Activated gamma-delta T cell treated with Interleukin-2 at 50 U/mL for 16 hours (primary cell): ENCODE measurements around the gene CHST2.
"Not testable (repeated sequence)": the region's sequence is repeated elsewhere in the genome, so short reads cannot be mapped to it uniquely, and the experiment has no call there.

Source experiments
- DNase-seq: peaks from one replicate; pipeline ENCODE4 v3.0.0-alpha.2; 2020

Gene CHST2, protein sequence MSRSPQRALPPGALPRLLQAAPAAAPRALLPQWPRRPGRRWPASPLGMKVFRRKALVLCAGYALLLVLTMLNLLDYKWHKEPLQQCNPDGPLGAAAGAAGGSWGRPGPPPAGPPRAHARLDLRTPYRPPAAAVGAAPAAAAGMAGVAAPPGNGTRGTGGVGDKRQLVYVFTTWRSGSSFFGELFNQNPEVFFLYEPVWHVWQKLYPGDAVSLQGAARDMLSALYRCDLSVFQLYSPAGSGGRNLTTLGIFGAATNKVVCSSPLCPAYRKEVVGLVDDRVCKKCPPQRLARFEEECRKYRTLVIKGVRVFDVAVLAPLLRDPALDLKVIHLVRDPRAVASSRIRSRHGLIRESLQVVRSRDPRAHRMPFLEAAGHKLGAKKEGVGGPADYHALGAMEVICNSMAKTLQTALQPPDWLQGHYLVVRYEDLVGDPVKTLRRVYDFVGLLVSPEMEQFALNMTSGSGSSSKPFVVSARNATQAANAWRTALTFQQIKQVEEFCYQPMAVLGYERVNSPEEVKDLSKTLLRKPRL

DNA sequence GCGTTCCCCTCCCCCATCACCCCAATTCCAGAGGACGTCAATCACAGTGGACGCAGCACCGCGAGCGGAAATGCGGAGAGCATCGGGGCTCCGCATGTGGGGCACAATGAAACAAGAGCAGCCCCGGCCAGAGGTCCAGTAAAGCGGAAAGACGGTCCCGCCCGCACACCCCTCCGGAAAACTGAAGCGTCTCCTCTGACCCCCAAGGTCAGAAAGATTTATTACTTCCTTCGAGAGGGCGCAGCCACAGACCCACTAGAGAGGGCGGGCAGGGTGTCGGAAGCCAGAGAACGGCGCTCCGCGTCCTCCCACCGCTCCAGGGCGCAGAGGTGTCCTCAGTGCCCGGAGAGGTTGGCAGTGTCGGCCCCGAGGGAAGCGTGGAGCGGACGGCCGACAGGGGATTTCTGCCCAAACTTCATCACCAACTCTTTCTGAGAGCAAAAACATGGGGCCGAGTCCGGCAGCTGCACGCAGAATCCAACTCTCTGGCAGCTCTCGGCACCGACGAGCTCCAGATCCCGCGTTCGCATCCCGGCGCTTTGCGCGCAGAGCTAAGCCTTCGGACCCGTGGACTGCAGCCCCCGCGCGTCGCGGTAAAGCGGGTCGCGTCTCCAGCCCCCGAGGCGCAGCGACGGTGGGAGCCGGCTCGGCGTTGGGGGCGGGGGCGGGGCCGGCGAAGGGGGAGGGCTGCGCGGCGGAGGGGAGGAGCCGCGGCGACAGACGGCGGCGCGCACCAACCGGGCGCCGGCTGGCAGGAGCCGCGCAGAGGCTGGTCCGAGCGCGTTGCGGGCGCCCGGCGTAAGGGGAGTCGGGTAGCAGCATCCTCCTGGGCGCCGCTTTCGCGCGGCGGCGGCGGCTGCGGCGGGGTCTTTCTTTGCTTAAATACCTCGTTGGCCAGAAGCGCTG is at the start of gene CHST2:
Gene CHST2 (plus strand): TSS at position 763 of the 906 bp plus-strand sequence. CDS start 1,046 bp downstream, outside the sequence.
- DNase-seq: peak; percentile 61

DNA sequence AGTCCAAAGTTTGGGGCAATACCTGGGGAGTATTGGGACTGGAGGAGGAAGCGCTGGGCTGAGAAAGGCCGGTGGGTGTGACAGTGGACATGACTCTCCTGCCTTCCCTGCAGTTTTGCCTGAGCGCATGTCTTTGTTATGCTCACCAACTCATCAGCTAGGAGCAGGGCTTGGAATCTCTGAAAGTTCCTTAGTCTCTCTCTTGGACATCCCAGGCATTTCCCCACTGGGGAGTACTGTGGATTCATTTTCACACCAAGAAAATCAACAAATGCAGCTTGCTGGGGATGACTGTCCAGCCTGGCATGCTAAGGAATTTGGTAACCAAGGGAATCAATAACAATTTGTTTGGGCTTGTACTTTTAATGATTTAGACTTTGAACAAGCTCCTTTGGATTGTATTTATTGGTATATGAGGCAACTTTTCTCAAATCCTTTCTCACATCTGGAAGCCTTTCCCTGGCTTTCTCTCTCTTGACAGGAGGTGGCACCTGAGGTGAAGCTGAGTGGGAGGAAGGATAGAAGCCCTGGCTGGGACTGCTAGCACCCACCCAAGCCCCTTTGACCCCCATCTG is 48.5 kb upstream of the CHST2 start:
- no peak for DNase-seq

DNA sequence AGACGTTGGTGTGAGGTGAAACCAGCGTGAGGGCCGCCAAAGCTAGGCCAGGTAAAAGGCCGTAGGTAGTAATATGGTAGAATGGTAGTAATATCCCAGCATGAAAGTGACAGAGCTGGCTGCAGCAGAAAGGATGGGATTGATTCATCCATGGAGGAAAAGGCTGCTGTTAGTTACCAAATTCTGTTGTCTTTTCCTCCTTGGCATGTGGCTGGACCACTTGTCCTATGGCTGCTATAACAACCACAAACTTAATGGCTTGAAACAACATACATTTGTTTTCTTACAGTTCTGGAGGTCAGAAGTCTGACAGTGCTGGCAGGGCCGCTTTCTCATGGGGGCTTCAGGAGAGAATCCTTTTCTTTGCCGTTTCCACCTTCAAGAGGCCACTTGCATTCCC is 47.8 kb upstream of the CHST2 start:
- no peak for DNase-seq

DNA sequence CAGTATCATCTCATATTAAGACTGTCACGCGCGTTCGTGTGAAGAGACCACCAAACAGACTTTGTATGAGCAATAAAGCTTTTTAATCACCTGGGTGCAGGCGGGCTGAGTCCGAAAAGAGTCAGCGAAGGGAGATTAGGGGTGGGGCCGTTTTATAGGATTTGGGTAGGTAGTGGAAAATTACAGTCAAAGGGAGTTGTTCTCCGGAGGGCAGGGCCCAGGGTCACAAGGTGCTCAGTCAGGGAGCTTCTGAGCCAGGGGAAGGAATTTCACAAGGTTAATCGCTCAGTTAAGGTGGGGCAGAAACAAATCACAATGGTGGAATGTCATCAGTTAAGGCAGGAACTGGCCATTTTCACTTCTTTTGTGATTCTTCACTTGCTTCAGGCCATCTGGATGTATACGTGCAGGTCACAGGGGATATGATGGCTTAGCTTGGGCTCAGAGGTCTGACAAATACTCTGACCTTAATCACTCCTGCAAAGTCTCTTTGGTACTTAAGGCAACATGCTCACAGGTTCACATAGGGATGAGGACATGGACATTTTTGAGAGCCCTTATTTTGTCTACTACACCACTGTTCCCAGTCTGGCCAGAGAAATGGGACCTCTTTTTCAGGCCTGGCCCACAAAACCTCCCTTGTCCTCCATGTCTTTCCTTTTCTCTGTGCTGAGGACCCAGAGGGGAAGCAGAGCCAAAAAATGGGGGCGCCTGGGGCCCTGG is 47.1 kb upstream of the CHST2 start:
- not testable (repeated sequence) for DNase-seq

DNA sequence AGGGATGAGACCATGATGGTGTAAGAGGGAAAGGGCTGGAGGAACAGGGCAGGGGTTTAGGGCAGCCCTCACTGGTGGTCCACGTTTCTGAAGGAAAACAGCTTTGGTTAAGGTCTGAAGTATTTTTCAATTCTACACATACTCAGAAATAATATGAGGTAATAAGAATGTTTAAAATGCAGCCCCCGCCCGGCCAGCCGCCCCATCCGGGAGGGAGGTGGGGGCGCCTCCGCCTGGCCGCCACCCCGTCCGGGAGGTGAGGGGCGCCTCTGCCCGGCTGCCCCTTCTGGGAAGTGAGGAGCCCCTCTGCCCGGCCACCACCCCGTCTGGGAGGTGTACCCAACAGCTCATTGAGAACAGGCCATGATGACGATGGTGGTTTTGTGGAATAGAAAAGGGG is 46.0 kb upstream of the CHST2 start:
- DNase-seq: not testable (repeated sequence)

DNA sequence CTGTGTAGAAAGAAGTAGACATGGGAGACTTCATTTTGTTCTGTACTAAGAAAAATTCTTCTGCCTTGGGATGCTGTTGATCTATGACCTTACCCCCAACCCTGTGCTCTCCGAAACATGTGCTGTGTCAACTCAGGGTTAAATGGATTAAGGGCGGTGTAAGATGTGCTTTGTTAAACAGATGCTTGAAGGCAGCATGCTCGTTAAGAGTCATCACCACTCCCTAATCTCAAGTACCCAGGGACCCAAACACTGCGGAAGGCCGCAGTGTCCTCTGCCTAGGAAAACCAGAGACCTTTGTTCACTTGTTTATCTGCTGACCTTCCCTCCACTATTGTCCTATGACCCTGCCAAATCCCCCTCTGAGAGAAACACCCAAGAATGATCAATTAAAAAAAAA is 45.6 kb upstream of the CHST2 start:
- not testable (repeated sequence) for DNase-seq

DNA sequence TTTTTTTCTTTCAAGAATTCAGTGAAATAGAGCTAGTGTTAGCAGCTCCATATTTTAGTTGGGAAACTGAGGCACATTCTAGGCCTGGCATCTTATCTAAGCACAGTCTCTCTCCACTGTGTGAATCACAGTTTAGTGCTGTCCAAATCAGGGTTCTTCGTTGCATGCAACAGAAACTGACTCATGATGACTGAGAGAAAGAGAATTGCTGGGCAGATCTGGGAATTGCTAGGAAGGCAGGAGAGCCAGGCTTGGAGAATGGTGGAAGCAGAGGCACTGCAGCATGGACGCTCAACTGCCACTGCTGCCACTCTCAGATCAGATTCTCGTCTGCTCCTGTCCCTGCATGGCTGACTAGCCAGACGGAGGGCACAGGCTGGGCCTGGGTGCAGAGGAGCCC is 40.7 kb upstream of the CHST2 start:
- no peak for DNase-seq

DNA sequence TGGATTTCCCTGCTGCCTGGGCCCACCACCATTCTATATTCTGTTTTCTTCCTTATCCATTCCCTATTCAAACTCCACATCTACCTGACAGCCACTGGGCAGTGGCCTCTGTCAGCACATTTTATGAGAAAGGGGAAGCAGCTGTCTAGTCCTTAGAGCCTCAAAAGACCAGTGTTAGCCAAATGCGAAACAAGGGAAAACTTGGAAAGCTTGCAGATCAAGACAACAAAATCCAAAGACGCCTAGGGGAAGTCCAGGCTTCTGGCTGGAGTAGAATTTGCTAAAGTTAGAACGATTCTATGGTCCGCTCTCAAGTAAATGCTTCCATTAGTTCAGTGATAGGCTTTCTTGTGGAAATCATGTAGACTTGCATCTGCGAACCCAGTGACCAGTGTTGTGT is 39.4 kb upstream of the CHST2 start:
- DNase-seq: no peak

DNA sequence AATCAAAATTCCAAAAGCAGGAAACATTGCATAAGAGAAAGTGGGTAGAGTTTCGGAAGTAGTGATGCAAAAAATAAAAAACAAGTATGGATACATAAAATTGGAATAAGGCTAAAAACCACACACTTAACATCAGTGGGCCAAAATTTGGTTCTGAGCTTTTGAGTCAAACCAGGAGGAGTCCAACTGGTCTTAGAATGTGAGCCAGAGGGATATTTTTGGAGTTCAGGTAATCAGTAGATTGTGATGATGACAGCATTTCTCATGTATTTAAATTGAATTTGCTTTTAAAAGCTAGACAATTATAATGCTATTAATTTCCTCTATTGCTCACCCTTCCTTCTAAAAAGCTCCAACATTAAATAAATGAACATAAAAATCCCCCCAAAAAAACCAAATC is 38.2 kb upstream of the CHST2 start:
- DNase-seq: no peak

DNA sequence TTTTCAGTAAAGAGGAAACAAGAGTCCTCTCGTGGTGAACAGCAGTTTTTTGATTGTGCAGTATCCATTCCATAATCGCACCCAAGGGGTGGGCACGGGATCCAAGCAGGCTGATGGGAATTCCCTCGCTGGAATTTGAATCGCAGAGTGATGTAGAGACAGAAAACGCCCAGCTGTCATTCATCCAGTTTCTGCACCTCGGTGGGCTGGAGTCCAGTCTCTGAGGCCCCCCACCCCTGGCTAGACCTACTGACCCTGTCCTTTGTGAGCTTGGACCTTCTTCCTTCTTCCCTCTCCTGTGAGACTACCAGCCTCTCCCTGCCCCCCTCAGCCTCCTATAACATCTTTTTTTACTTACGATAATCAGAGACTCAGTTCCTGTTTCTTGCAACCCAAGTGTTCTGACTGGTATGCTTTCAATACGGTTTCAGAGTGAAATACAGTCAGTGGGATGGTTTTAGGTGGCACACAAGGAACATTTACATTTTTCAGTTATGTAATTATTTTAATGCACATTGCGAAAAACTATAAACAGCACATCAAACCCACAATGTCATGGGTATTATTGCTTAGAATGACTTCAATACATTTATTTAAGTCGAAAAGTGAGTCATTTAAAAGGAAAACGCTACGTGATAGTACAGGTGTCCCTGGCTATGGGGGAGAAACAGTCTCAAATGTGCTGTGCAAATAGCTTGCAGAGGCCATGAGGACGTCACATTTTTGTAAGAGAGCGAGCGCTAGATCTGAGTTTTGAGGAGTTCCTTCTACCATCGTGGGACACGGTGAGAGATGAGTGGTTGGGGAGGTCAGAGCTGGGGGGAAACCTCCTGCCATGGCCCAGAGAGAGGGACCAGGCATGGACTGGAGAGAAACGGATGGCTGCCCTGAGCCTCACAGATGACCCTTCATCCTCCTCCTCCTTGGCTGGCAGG is 37.5 kb upstream of the CHST2 start:
- no peak for DNase-seq

DNA sequence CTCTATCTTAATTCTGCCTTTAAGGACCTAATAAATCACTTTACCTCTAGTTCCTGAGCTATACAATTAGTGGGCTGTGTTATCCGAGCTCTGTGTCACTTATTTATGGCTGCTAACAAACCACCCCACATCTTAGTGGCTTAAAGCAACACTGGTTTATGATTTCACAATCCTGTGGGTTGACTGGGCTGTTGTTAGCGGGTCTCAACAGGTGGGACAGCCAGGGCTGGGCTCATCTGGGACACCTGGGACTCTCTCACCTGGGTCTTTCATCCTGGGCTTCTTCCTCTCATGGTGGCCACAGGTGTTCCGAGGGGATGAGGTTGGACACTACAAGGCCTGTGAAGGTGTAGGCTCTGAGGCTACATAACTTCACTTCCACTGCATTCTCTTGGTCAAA is 35.8 kb upstream of the CHST2 start:
- DNase-seq: no peak

DNA sequence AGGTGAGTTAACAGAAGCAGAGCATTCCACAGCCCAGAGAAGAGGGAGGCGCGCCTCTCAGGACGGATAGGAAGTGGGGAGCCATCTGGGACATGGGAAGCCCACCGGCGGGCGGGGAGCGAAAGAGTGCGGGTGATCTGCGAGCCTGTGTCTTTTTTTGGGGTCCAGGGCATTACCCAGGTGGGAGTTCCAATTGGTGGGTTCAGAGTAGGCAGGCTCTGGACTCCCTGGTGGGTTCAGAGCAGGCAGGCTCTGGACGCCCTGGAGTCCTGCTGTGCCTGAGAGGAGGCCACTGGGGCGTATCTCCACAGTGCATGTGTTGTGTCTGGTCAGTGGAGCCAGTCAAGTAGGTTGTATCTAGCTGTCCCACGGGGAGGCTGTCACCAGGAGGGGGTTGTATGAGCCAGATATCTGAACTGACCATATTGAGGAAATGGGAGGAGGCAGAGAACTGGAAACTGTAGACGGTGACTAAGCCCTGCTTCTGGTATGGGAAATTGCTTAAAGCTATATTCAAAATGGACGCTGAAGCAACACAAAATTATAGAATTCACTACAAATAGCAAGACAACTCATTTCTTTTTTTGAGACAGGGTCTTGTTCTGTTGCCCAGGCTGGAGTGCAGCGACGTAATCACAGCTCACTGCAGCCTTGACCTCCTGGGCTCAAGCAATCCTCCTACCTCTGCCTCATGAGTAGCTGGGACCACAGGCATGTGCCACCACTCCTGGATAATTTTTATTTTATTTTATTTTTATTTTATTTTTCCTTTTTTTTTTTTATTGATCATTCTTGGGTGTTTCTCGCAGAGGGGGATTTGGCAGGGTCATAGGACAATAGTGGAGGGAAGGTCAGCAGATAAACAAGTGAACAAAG is 34.5 kb upstream of the CHST2 start:
- DNase-seq: no peak

DNA sequence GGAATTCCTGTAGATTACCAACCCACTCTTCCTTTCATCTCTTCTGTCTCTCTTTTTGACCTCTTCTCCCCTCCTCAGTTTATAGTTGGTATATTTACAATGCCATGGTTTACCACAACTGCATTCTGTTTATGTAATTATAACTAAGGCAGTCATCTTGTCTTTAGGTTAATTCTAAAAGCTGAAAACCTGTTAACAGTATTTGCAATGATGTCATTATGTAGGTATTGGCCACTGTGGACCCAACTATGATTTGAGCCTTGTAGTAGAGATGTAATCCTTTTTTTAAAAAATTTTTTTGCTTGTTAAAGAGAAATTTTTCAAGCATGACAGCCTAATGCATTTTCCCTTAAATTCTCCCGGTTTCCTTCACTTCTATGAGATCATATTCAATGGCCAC is 30.7 kb upstream of the CHST2 start:
- DNase-seq: no peak

DNA sequence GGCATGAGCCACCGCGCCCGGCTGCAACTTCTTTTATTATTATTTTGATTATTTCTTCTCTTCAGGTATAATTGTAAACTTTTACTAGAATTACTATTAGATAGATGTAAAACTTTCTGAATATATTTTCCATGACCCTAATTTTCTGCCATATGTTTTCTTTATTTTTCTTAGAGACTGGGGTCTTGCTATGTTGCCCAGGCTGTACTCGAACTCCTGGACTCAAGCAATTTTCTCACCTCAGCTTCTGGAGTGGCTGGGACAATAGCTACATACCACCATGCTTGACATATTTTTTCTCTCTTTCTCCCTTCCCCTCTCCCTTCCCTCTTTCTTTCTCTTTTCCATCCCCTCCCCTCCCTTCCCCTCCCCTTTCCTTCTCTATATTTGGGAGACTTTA is 29.6 kb upstream of the CHST2 start:
- no peak for DNase-seq

DNA sequence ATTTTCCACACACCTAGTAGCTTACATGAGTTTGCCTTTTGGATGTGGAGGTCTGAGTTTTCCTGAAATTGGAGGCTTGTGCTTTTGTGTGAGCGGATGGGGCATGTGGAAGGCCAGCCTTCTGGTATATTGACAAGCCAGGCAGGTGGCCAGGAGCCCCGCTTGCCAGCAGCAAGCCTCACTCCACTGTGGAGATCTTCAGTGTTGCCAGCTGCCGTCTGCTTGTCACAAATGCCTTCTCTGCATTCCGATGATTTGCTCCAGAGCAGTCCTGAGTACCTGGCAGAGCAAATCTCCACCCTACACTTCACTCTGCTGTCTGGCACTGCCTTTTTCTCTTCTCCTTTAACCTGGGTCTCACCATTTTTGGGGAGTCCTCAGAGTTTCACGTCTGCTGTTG is 29.1 kb upstream of the CHST2 start:
- DNase-seq: no peak

DNA sequence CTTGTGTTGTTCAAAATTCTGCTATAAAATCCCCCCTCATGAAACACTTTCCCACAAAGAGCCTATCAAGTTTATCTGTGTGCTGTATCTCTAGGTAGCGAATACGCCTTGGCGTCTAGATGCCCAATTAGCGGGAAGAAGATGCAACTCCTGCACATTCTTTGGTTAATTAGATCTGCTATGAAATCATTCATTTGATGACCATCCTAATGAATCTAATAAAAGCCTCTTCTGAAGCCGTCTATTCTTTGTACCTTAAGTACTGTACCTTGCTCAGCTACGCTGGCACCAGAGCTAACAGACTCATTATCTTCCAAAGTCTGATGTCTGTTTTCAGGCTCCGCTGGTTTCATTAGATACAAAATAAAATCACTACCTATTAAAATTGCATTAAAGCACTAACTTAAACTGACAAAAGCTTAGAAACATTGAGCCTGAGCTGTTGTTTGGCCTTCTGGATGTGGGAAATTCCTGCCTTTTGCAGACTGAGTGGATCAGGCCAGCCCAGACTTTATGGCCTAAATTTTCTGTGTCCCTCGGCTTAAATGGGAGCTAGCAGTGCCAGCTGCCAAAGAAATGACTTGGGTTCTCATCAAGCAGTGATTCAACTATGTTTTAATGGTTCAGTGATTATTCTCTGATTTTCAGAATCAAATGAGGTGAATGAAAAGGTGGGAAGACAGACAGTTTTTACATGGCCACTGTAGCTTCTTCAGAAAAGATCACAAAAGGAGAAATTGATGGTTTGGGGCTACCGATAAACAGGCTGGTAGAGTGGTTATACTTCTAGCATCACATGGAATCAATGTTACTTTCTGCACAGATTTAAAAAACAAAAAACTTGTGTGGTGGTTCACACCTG is 28.4 kb upstream of the CHST2 start:
- DNase-seq: no peak

DNA sequence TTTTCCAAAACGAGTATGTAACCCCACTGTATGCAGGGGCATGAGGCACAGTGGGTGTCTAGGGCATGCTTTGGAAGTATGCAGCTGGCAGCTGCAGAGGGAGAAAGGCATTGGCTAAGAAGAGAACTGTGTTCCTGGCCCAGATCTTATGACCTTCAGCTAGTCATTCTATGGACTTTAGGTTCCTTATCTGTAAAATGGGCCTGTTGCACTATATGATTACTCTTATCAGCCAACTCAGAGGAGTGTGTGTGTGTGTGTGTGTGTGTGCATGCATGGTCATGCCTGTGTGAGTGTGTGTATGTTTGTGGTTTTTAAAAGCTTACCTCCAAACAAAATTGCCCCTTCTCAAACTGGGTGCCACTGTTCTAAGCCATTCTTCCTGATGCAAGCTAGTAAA is 27.4 kb upstream of the CHST2 start:
- no peak for DNase-seq

DNA sequence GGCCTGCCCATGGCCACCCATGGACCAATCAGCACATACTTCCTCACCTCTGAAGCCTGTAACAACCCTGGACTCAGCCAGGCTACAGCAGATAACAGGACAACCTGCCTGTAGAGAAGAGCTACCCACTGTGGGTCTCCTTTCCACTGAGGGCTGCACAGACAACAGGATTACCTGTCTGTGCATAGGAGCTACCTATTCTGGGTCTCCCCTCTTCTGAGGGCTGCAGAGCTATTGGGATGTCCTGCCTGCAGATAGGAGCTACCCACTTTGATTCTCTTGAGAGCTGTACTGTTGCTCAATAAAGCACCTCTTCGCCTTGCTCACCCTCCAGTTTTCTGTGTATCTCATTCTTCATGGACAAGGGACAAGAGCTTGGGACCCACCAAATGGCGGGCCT is 23.8 kb upstream of the CHST2 start:
- DNase-seq: no peak

DNA sequence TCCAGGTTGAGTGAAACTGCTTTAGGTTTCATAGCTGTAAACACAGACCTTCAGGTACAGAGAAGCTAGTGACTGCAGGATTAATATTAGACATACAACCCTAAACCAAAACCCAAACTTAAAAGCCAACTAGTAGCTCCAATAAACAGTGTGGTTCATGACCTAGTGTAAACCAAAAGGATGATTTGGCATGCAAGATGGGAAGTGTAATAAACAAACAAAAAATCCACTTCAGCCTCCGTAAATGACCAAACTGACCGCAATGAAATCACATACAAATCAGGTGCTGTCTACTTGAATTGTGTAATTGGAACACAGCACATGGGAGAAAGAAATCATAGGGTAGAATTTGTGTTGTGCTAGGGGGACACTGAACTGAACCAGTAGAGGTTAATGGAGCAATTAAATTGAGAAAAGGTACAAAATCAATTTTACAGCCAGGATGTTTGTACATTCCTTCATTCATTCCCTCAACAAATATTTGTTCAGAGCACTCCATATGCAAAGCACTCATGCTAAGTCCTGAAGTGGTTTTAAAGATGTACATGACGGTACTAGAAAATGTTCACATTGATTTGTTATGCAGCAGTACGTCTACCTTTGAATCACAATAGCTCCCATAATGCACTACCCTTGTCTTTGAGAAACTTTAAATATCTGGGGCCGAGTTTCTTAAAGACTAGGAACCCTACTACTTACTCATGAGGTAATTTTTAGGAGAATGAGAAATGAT is 21.4 kb upstream of the CHST2 start:
- no peak for DNase-seq
